HG03520 (cell line): ENCODE results near the gene CST9.

Experiments
- ATAC-seq: cut with Tn5 transposase; IDR thresholded peaks from one replicate; pipeline ENCODE4 v1.9.1; 2021; ENCODE audit warnings: mild to moderate bottlenecking, moderate library complexity; ENCODE audit not compliant: unreplicated experiment

CST9 gene, protein sequence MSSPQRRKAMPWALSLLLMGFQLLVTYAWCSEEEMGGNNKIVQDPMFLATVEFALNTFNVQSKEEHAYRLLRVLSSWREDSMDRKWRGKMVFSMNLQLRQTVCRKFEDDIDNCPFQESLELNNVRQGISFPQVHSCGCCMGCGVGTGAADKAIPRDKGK

DNA sequence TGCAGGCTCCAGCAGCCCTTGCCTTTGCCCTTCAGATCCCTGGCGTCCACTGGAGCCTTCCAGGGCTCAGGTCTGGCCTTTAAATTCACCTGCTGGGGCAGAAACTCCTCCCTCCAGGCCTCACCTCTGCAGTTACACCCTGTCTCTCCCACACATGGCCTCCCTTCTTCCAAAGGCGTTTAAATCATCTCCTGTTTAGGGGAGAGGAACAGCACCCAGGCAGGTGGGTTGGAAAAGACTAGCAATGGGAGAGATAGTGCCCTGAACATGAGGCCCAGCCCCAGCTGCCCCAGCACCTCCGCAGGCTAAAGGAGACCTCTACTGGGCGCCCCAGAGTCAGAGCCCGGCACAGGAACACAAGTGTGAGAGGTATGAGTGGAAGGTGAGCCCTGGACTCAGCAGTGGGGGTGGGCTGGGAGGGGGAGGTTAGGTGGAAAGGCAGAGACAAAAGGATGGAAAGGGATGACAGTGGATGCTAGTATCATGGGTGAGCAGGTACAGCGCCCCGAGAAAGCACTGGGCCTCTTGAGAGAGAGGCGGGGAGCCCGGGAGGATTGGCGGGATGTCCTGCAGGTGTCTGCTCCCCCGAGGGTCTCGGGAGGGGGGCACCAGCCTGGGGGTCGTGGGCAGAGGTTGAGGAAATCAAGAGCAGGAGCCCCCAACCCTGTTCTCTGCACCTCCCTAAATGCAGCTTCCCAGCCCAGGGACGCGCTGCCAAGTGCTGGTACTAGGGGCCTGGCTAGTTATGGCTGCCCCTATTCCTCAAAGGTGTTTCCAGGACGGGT, at the start of gene CST9:
CST9 (minus strand) TSS at position 51 of the 785 bp plus-strand sequence. CDS start 53 bp downstream, outside the sequence.
- ATAC-seq = no peak

DNA sequence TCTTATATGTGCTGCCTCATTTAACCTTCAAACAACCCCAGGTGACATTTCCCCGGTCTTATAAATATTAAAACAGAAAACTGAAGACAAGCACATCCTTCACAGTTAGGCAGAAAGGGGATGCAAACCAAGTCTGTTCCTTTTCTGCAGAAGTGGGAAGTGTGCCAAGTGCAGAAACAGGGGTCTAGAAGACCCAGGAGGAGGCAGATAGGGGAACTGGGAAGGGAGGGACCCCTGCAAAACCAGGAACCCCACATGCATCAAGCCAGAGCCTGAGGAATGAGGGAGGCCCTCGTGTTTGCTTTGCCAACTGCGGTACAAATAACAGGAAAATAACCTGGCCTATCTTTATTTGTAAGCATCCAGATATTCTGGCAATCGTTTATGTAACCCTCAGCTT, 49.0 kb upstream of the CST9 start:
- ATAC-seq = no peak

DNA sequence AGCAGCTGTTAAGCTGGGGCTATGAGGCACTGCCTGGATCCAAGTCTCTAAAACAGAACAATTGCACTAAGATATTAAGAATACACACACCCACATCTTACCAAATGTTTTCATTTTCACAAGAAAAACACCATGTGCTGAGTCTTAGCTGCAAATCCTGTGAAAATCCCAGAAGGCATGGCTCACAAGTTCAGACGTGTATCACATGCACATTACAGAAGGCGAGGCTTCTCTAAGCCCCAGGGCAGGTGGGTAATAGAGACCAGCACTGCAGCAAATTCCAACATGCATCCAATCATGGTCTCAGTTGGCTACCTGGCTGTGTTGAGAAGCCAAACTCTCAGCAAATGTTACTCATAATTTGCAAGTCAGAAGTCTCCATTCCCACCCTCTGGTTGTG, 48.3 kb upstream of the CST9 start:
- no peak for ATAC-seq

DNA sequence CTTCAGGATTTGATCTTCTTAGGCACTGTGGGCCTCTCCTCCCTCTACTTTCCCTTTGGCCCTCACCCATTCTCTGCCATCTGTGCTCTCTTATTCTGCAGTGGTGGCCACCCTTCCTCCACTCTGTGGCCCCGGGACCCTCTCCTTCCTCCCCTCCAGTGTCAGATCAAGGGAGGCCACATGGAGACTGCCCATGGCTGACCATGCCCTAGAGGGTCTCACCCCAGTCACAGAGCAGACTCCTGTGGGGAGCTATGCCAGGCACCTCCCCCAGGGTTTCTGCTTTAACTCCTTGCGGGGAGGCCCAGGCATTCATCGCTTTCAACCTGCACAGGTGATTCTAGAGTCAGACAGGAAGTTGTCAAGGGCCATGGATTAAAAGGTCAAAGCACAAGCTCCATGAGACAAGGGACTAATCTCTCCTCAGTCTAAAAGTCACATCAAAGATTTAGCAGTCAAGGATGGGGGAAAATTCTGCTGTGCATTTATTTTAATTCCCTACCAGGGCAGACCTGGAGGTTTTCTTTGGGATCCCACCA, 47.8 kb upstream of the CST9 start:
- no peak for ATAC-seq

DNA sequence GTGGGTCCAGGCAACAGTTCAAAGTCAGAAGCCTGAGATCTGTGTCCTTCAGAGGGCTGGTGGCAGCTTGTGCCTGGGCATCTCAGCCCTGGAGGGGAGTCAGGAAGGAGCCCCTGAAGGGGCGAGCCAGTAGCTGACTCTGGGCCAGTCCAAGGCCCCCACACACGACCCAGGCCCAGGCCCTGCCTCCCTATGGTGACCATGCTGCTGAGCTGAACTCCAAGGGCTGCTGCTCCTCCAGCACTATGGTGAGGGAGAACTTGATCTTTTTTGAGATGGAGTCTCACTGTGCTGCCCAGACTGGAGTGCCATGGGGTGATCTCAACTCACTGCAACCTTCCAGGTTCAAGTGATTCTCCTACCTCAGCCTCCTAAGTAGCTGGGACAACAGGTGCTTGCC, 47.2 kb upstream of the CST9 start:
- no peak for ATAC-seq

DNA sequence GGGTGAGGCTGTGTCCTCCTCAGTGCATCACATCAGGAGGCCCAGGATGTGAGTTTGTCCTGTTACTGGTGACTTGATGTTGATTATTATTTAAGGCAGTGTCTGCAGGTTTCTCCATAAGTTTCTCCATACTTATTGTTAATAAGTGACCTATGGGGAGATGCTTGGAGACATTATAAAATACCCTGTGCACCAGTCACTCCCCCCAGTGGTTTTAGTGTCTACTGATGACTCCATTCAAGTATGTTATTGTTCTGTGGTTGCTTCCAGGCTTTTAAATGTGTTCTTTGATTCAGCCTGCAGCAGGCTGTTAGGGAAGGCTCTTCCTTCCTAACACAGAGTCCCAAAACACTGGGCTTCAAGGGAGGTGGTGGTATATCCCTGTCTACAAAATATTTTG, 46.7 kb upstream of the CST9 start:
- no peak for ATAC-seq

DNA sequence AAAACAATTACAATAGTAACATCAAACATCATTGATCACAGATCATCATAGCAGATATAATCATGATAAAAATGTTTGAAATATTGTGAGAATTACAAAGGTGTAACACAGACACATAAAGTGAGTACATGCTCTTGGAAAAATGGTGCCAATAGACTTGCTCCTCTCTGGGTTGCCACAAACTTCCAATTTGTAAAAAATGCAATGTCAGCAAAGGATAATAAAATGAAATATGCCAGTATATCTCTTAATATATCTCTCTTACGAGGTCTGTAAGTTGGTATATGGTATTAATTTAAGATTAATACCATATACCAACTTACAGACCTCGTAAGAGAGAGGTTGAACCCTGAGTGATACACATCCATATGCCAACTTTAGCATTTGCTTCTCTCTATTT, 45.4 kb upstream of the CST9 start:
- no peak for ATAC-seq

DNA sequence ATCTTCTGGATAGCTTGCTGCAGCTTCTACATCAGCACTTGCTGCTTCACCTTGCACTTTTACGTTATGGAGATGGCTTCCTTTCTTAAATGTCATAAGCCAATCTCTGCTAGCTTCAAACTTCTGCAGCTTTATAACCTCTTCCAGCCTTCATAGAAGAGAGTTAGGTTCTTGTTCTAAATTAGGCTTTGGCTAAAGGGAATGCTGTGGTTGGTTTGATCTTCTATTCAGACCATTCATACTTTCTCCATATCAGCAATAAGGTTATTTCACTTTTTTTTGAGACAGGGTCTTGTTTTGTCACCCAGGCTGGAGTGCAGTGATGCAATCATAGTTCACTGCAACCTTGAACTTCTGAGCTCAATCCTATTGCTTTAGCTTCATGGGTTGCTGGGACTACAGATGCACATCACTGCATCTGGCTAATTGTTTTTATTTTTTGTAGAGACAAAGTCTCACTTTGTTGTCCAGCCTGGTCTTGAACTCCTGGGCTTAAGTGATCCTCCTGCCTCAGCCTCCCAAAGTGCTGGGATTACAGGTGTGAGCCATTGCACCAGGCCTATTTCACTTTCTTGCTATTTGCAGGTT, 44.2 kb upstream of the CST9 start:
- no peak for ATAC-seq

DNA sequence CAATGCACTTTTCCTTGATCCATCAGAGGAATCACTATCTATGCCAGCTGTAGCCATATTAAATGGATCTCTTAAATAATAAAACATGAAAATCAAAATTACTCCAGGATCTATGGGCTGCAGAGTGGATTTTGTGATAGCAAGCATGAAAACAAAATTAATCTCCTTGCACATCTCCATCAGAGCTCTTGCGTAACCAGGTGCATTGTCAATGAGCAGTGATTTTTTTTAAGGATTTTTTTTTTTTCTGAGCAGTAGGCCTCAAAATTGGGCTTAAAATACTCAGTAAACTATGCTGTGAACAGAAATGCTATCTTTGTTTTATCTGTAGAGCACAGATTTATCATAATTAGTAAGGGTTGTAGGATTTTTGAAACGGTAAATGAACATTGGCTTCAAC, 43.5 kb upstream of the CST9 start:
- ATAC-seq = no peak

DNA sequence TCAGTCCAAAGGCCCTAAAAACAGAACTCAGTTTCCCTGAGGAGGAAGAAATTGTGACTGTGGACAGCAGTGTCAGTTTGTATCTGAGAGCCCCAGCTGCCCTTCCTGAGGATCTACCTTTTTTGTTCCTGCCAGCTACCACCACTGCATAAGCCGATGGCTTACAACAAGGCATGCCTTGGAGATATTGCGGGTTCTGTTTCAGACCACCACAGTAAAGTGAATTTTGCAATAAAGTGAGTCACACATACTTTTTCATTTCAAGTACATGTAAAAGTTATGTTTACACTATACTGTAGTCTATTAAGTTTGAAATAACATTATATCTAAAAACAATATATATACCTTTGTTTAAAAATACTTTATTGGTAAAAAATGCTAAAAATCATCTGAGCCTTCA, 41.6 kb upstream of the CST9 start:
- no peak for ATAC-seq

DNA sequence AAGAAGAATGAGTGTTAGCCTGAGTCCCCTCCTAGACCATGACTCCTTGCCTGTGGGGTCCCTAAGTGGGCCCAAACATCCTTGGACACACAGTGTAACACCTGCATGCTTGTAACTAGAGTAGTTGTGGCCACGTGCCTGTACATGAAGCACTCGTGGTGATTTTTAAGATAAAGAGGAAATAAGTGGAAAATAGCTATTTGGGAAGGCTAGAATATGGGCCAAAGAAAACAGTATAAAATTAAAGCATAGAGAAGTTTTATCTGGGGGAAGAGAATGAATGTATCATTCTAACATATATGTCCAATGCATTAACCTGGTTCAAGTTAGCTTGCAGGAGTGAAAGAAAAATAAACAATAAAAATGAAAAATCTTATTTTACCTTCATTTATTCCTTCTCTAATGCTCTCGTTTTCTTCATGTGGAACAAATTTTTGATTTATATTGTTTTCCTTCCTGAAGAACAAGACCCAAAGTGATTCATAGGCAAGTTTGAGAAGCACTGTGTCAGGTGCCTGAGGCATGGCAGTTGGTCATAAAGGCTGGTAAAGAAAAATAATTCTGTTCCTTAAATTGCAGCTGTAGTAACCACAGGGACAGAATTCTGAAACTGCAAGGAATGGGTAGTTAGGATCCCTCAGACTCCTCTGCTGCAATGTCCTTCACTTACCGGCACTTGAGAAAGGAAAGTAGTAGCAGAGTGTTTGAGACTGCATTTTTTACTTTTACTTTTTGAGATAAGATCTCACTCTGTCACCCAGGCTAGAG, 40.6 kb upstream of the CST9 start:
- no peak for ATAC-seq

DNA sequence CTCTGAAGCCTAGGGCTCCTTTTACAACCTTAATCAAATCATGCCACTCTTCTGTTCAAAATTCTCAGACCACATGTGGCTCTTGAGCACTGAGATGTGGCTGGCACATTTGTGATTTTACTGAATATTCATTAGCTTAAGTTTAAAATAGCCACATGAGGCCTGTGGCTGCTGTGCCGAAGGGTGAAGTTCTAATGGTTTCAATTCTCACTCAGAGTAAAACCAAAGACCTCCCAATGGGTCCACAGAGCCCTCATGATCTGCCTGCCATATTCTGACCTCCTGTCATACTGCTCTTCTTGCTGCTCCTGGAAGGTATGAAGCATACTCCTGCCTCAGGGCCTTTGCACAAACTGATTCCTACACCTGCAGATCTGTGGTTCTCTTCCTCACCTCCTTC, 39.9 kb upstream of the CST9 start:
- ATAC-seq = peak; percentile 44

DNA sequence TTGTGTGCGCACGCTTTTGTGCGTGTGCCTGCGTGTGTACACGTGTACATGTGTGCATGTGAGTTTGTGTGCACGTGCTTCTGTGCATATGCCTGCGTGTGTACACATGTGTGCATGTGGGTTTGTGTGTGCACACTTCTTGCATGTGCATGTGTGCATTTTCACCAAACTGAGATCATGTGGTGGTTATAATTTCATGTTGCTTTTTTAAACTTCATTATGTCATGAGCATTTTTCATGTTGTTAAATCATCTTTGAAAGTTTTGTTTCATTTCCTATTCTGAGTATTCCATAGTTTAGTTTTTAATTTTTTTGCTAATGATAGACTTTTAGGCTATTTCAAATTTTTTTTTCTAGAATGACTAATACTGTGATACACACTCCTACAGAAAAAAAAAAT, 38.4 kb upstream of the CST9 start:
- no peak for ATAC-seq

DNA sequence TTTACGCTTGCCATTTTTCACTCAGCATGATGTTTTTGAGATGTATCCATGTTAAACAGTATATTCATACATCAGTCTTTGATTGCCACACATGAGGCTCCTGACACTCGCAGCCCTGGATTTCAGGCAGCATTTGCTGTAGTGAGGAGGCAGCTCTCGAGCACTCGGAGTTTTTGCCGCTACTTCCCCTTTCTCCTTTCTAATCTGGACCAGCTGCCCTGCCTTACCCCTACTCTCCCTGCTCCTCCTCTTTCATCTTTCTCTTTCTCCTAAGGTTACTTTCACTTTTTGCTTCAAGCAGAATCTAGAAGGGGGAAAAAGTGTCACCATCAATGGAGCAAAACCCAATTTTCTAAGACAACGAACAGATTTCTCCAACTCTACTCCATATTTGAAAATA, 37.9 kb upstream of the CST9 start:
- no peak for ATAC-seq

DNA sequence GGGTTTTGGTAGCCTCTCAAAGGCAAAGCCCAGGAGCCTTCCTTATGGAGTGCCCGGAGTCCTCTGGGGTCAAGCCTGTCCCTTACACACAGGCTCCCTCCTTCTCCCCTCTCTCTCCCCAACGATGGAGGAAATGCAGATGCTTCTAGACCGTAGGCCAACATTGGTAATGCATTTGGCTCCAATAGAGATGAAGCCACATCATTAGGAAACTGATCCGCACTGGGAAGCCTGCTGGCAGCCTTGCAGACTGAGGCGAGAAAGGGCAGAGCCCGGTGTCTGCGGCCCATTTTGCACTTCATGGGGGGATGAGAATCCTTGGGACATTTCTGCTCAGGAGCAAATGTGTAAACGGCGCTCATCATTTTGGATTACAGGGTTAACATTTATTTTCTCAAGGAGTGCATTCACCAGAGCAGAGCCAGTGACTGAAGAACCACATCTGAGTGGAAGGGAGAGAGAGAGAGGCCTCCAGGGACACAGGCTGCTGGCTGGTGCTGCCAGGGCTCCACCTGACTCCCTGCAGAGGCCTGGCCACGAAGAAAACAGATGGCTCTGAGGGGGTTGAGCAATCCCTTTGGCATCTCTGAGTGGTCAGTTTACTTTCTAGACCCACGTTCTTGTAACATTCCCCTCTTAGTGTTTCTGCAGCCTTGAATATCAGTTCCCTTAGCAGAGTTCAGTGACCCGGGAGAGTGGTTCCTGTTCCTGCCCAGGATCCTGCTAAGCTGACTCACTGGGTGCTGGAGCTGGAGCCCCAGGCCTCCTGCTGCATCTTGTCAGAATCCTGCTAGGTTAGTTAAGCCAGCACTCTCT, 36.4 kb upstream of the CST9 start:
- no peak for ATAC-seq

DNA sequence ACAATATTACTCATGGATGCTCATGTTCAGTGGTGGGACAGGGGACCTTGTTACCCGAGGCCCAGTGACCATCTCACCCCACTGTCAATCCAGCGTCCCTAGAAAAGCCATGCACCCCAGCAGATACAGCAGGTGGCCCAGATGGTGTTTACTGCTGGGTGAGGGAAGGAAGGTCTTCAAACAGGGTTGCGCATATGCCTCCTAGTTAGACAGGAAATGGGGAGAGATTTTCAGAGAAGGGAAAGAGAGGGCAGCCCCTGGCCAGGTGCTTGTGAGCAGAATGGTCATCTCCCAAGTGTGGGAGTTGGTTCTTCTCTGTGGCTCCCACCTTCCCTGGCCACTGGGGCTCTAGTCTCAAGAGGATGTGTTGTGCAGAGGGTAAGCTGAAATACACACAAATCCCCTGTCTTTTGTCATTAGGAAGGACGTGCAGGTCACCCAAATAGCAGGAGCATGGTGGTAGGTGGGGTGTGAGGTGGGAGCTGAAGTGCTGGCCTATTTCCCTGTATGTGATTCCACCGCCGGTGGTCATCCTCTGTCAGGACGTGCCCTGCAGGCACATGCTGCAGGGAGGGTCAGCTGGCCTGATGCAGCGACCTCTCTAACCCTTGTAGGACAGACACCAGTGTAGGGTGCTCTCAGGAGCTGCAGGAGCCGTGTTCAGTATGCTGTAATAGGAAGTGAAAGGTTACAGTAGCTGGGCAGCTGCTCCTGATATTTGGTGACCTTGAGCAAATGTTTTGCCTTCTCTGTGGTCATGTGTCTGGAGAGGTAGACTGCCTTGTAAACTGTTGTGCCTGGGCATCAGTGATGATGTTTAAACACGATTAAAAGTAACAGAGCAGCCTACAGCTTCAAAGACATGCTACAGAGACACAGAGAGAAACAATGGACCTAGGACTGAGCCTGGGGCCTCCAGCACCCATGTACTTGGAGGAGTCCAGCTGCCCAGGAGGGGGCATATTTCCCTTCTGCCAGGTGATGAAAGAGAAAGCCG, 35.3 kb upstream of the CST9 start:
- no peak for ATAC-seq

DNA sequence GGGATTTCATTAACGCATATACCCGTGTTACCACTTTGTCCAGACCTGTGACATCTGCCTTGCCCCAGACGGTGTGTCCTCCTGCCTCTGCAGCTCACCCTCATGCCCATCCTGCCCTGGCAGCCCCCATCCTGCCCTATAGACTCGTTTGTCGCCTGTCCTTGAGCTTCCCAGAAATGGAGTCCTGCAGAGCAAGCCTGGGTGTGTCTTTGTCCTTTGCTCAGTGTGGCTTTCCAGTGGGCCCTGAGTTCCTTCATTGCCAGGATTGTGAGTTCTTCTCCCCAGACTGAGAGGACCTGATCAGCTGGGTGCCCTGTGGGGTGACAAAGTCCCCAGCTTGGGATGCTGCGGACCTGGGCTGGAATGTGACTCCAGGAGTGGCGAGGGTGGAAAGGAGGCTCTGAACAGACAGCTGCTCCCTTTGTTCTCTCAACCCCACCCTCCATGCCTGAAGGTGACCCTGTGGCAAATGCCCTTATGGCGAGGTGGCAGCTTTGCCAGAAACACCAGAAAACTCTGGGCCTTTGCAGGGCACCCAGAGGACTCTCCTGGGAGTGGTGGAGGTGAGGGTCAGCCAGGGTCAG, 34.4 kb upstream of the CST9 start:
- ATAC-seq = no peak

DNA sequence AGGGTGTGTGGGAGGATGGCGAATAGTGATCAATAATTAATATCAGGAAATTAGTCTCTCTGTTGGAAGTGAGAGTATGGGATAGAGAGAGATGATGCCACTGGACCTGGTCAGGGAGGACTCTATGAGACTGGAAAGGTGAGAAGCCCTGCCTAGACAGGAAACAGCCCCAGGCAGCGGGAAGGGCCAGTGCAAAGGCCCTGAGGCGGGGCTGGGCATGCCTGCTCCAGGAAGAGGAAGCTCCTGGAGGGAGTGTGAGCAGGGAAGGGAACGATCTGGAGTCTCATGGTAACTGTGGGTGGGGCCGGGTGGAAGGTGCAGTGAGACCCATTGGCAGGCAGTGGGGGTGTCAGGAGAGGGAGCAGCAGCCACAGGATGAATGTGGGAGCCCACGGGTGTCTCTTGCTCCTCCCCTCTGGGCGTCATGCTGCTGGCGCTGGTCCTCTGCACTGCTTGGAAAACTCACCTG, 33.8 kb upstream of the CST9 start:
- ATAC-seq = no peak

DNA sequence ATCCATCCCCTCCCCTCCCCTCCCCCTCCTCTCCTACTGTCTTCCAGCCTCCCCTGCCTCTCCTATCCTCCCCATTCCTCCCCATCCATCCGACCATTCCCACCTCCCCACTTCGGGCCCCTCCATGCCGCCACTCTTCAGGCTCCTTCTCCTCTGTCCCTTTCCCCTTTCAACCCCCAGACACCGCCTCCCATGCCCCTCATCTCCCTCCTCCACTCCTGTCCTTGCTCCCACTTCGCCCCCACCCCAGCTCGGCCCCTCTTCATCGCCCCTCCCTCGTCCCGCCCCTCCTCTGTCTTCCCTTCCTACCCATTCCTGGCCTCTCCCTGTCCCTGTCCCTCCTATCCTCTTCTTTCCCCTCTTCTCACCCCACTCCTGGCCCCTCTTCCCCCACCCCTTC, 32.6 kb upstream of the CST9 start:
- ATAC-seq = no peak
